ENCODE results near the gene JMJD6.

The JMJD6 gene

DNA sequence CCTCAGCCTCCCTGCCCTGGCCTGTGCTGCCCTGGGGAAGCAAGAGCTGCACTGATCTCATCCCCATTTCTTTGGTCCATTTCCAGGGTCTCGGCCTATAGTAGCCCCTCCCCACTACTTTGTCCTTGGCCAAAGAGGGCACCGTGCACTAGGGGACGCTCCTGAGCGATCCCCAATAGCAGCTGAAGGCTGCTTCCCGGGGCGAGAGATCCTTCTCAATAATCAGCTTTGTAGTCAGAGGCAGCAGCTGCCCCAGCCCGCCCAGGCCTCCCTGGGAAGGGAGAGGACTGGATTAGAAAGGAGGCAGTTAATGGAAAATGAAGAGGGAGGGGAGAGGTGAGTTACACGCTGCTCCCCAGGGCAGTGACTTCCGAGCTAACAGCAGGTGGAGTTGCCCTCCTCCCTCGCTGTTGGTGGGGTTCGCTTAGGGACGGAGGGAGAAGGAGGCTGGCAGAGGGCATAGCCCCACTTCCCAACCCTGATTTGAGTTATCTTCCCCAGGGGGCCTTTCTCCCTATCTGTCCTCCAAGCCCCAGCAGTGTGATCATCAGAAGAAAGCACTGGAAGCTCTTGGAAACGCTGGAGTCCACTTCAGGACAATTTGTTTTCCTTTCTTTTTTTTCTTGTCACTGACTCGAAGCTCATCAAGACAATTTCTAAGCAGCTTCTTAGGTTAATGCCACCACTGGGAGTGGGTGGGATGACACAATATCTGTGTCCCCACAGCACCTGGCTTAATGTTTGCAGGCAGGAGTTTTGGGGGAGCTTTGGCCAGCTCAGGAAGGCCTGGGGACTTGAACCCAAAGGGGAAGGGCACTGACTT lies 18.2 kb downstream of the JMJD6 start:
- TF ChIP-seq, protein P1, sequence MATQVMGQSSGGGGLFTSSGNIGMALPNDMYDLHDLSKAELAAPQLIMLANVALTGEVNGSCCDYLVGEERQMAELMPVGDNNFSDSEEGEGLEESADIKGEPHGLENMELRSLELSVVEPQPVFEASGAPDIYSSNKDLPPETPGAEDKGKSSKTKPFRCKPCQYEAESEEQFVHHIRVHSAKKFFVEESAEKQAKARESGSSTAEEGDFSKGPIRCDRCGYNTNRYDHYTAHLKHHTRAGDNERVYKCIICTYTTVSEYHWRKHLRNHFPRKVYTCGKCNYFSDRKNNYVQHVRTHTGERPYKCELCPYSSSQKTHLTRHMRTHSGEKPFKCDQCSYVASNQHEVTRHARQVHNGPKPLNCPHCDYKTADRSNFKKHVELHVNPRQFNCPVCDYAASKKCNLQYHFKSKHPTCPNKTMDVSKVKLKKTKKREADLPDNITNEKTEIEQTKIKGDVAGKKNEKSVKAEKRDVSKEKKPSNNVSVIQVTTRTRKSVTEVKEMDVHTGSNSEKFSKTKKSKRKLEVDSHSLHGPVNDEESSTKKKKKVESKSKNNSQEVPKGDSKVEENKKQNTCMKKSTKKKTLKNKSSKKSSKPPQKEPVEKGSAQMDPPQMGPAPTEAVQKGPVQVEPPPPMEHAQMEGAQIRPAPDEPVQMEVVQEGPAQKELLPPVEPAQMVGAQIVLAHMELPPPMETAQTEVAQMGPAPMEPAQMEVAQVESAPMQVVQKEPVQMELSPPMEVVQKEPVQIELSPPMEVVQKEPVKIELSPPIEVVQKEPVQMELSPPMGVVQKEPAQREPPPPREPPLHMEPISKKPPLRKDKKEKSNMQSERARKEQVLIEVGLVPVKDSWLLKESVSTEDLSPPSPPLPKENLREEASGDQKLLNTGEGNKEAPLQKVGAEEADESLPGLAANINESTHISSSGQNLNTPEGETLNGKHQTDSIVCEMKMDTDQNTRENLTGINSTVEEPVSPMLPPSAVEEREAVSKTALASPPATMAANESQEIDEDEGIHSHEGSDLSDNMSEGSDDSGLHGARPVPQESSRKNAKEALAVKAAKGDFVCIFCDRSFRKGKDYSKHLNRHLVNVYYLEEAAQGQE (IDR thresholded peaks at IDR 0.05; ENCODE audit: insufficient read depth in 1 of 2, low read depth in 2 of 2, low read length in 2 of 2) = no peak
- TF ChIP-seq TAF1 (IDR thresholded peaks at IDR 0.05; ENCODE audit: borderline replicate concordance, insufficient read depth, low read length) (no peak), SIN3A (IDR thresholded peaks at IDR 0.05; ENCODE audit: borderline replicate concordance, insufficient read depth, low read length) (no peak), POLR2AphosphoS5 (IDR thresholded peaks at IDR 0.05; ENCODE audit: low read depth, low read length) (no peak), FOXP2 (optimal IDR thresholded peaks at IDR 0.05; ENCODE audit: borderline replicate concordance, extremely low read depth, extremely low read length, insufficient read depth) (no peak)

DNA sequence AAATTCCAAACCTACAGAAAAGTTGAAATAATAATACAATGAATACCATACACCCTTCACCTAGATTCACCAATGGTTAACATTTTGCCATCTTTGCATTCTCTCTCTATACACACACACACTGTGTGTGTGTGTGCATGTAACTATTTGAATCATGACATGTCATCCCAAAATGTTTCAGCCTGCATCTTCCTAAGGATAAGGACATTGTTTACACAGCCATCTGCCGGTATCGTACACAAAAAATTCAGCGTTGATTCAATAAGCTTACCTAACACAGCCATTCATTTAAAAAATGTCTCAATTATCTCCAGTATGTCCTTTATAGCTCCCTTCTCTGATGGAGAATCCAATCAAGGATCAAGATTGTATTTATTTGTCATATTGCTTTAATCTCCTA lies 19.6 kb downstream of the JMJD6 start:
- TF ChIP-seq SIN3A (IDR thresholded peaks at IDR 0.05; ENCODE audit: borderline replicate concordance, insufficient read depth, low read length) = no peak
- TF ChIP-seq FOXP2 (optimal IDR thresholded peaks at IDR 0.05; ENCODE audit: borderline replicate concordance, extremely low read depth, extremely low read length, insufficient read depth) = no peak

DNA sequence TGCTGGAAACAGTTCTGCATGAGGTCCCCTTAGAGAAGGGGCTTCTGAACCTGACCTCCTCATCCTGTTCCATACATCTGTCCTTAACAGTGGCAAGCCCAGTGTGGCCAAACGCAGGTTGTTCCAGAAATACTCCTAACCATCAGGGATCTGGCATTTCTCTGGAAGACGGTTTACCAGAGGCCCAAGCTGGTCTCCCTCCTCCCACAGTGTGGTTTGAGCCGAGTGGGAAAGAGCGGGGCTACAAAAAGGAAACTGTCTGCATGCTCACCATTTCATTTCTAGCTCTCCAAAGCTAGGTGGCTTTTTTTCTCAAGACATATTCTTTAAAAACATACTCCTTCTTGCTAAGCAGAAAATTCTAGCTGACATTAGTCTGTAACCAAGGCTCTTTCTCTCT lies 21.6 kb downstream of the JMJD6 start:
- TF ChIP-seq TAF1 (IDR thresholded peaks at IDR 0.05; ENCODE audit: borderline replicate concordance, insufficient read depth, low read length) = no peak
- TF ChIP-seq POLR2AphosphoS5 (IDR thresholded peaks at IDR 0.05; ENCODE audit: low read depth, low read length) = no peak
- no peak for TF ChIP-seq SIN3A (IDR thresholded peaks at IDR 0.05; ENCODE audit: borderline replicate concordance, insufficient read depth, low read length)
- no peak for TF ChIP-seq FOXP2 (optimal IDR thresholded peaks at IDR 0.05; ENCODE audit: borderline replicate concordance, extremely low read depth, extremely low read length, insufficient read depth)
- TF ChIP-seq, protein P1 (IDR thresholded peaks at IDR 0.05; ENCODE audit: insufficient read depth in 1 of 2, low read depth in 2 of 2, low read length in 2 of 2) = no peak

DNA sequence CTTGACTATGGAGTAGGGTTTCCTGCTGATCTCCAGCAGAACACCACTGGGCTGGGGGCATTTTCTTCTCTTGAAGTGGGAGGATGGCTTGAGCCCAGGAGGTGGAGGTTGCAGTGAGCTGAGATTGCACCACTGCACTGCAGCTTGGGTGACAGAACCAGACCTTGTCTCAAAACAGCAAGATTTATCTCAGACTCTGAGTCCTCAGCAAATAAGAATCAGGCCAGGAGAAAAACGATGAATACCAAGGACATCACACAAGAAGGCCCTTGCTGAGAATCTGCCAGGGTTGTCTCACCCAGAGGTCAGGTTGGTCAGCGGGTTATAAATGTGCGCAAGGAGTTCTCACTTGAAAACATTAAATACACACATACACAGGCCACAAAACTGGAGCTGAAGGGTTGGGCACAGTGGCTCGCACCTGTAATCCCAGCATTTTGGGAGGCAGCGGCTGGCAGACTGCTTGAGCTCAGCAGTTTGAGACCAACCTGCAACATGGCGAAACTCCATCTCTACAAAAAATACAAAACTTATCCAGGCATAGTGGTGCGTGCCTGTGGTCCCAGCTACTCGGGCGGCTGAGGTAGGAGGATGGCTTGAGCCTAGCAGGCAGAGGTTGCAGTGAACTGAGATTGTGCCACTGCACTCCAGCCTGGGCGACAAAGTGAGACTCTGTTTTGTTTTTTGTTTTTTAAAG lies 23.3 kb downstream of the JMJD6 start:
- TF ChIP-seq POLR2AphosphoS5 (IDR thresholded peaks at IDR 0.05; ENCODE audit: low read depth, low read length) (no peak), TAF1 (IDR thresholded peaks at IDR 0.05; ENCODE audit: borderline replicate concordance, insufficient read depth, low read length) (no peak), SIN3A (IDR thresholded peaks at IDR 0.05; ENCODE audit: borderline replicate concordance, insufficient read depth, low read length) (no peak)

GRCh38 chr17:76702076-76702475 lies 24.3 kb downstream of the JMJD6 start:
- TF ChIP-seq, protein P1 (IDR thresholded peaks at IDR 0.05; ENCODE audit: insufficient read depth in 1 of 2, low read depth in 2 of 2, low read length in 2 of 2) = no peak
- TF ChIP-seq FOXP2 (optimal IDR thresholded peaks at IDR 0.05; ENCODE audit: borderline replicate concordance, extremely low read depth, extremely low read length, insufficient read depth) (no peak), TAF1 (IDR thresholded peaks at IDR 0.05; ENCODE audit: borderline replicate concordance, insufficient read depth, low read length) (no peak), SIN3A (IDR thresholded peaks at IDR 0.05; ENCODE audit: borderline replicate concordance, insufficient read depth, low read length) (no peak), POLR2AphosphoS5 (IDR thresholded peaks at IDR 0.05; ENCODE audit: low read depth, low read length) (no peak)
